ENCODE results near the gene ITPK1. TPM values are rescaled to one million over a fixed set of nuclear protein-coding genes. Genes with fewer than 3 reads are reported as not detected.

Gene ITPK1
- total RNA-seq, 1 experiment from 2014 or later: 66.2 TPM

GRCh38 chr14:92942976-92943710, 172.6 kb downstream of the ITPK1 start:
- ATAC-seq (no peak), DNase-seq (no peak)
- peaks cover 10% of the 10 kb centered on the region for H3K4me1 ChIP-seq (ENCODE audit: insufficient read depth, low read length)
- no peak overlapping the region for H3K4me3 ChIP-seq (ENCODE audit: low read length)
- CTCF ChIA-PET: interaction anchor here (0.5 kb wide), 2 partner anchors 189 to 569 kb away, joined by 3 to 5 read pairs; no protein-coding TSS in a partner anchor
- no peak overlapping the region for H2AFZ ChIP-seq (ENCODE audit: low read length)
- no peak overlapping the region for H3K9ac ChIP-seq (ENCODE audit: low read length)
- H4K20me1 ChIP-seq (ENCODE audit: low read length): no peaks in the 10 kb centered on the region
- no peaks in the 10 kb centered on the region for H3K9me3 ChIP-seq (ENCODE audit: low read length)
- BruUV-seq (replicated peaks): no TSS peak
- H3K4me2 ChIP-seq (ENCODE audit: low read length): no peak overlapping the region
- H3F3A ChIP-seq (ENCODE audit: low read length, unreplicated experiment): no peaks in the 10 kb centered on the region
- POLR2A ChIA-PET (ENCODE audit: unreplicated experiment): no interaction called here
- no peaks in the 10 kb centered on the region for H3K9me2 ChIP-seq (replicated peaks; ENCODE audit: low read length)
- intact Hi-C loops (cut with micrococcal nuclease): no loop called here
- no peaks in the 10 kb centered on the region for H3K27me3 ChIP-seq (ENCODE audit: low read length)
- H3K36me3 ChIP-seq (ENCODE audit: low read depth, low read length): no peaks in the 10 kb centered on the region
- no peak for TF ChIP-seq CTCF (conservative IDR thresholded peaks at IDR 0.05; ENCODE audit: low read depth, low read length)
- no peak for TF ChIP-seq EZH2 (IDR thresholded peaks at IDR 0.05; ENCODE audit: low read length, unreplicated experiment)
- TF ChIP-seq EZH2phosphoT487 (IDR thresholded peaks at IDR 0.05; ENCODE audit: borderline replicate concordance, low read length): no peak
- no peaks in the 10 kb centered on the region for H3K79me2 ChIP-seq (ENCODE audit: low read length)
- no peak overlapping the region for H3K27ac ChIP-seq (ENCODE audit: low read length)

- no peaks in the 10 kb centered on the region for H3K9me3 ChIP-seq (ENCODE audit: low read length)
- DNase-seq: no peak
- no peaks in the 10 kb centered on the region for H3K79me2 ChIP-seq (ENCODE audit: low read length)
- no peak overlapping the region for H3K27ac ChIP-seq (ENCODE audit: low read length)
- ATAC-seq: no peak
- peaks cover 13% of the 10 kb centered on the region for H3K4me1 ChIP-seq (ENCODE audit: insufficient read depth, low read length)
- intact Hi-C loops (cut with micrococcal nuclease): no loop called here
- H3K4me3 ChIP-seq (ENCODE audit: low read length): no peak overlapping the region
- POLR2A ChIA-PET (ENCODE audit: unreplicated experiment): no interaction called here
- H3K36me3 ChIP-seq (ENCODE audit: low read depth, low read length): no peaks in the 10 kb centered on the region
- no peaks in the 10 kb centered on the region for H3K27me3 ChIP-seq (ENCODE audit: low read length)
- CTCF ChIA-PET: interaction anchor here (0.5 kb wide), 1 partner anchor 190 kb away, joined by 5 read pairs; no protein-coding TSS in a partner anchor
- H3K9me2 ChIP-seq (replicated peaks; ENCODE audit: low read length): no peaks in the 10 kb centered on the region
- H3K9ac ChIP-seq (ENCODE audit: low read length): no peak overlapping the region
- H2AFZ ChIP-seq (ENCODE audit: low read length): no peak overlapping the region
- no peaks in the 10 kb centered on the region for H4K20me1 ChIP-seq (ENCODE audit: low read length)
- no peaks in the 10 kb centered on the region for H3F3A ChIP-seq (ENCODE audit: low read length, unreplicated experiment)
- H3K4me2 ChIP-seq (ENCODE audit: low read length): no peak overlapping the region
- BruUV-seq (replicated peaks): no TSS peak
- no peak for TF ChIP-seq EZH2 (IDR thresholded peaks at IDR 0.05; ENCODE audit: low read length, unreplicated experiment)
- no peak for TF ChIP-seq CTCF (conservative IDR thresholded peaks at IDR 0.05; ENCODE audit: low read depth, low read length)
- TF ChIP-seq EZH2phosphoT487 (IDR thresholded peaks at IDR 0.05; ENCODE audit: borderline replicate concordance, low read length): no peak
Observed at GRCh38 chr14:92942576-92942975, 173.1 kb downstream of the ITPK1 start.

- no peak for TF ChIP-seq EZH2phosphoT487 (IDR thresholded peaks at IDR 0.05; ENCODE audit: borderline replicate concordance, low read length)
- TF ChIP-seq CTCF (conservative IDR thresholded peaks at IDR 0.05; ENCODE audit: low read depth, low read length): no peak
- TF ChIP-seq EZH2 (IDR thresholded peaks at IDR 0.05; ENCODE audit: low read length, unreplicated experiment): no peak
- peaks cover 17% of the 10 kb centered on the region for H3K4me1 ChIP-seq (ENCODE audit: insufficient read depth, low read length)
- H3K27ac ChIP-seq (ENCODE audit: low read length): no peak overlapping the region
- H4K20me1 ChIP-seq (ENCODE audit: low read length): no peaks in the 10 kb centered on the region
- no peaks in the 10 kb centered on the region for H3K9me2 ChIP-seq (replicated peaks; ENCODE audit: low read length)
- ChIA-PET POLR2A (ENCODE audit: unreplicated experiment) (no interaction called here), CTCF (interaction anchor here (0.5 kb wide), 1 partner anchor 190 kb away, joined by 5 read pairs; no protein-coding TSS in a partner anchor)
- no peaks in the 10 kb centered on the region for H3F3A ChIP-seq (ENCODE audit: low read length, unreplicated experiment)
- H2AFZ ChIP-seq (ENCODE audit: low read length): no peak overlapping the region
- H3K36me3 ChIP-seq (ENCODE audit: low read depth, low read length): no peaks in the 10 kb centered on the region
- DNase-seq (no peak), ATAC-seq (no peak)
- no peaks in the 10 kb centered on the region for H3K27me3 ChIP-seq (ENCODE audit: low read length)
- H3K4me2 ChIP-seq (ENCODE audit: low read length): no peak overlapping the region
- intact Hi-C loops (cut with micrococcal nuclease): no loop called here
- no peaks in the 10 kb centered on the region for H3K9me3 ChIP-seq (ENCODE audit: low read length)
- H3K4me3 ChIP-seq (ENCODE audit: low read length): no peak overlapping the region
- BruUV-seq (replicated peaks): no TSS peak
- H3K79me2 ChIP-seq (ENCODE audit: low read length): no peaks in the 10 kb centered on the region
- H3K9ac ChIP-seq (ENCODE audit: low read length): no peak overlapping the region
Observed at GRCh38 chr14:92942136-92942535, 173.6 kb downstream of the ITPK1 start.

Data from PC-3 (cell line).